ENCODE measurements around the gene TTC3.

DNA sequence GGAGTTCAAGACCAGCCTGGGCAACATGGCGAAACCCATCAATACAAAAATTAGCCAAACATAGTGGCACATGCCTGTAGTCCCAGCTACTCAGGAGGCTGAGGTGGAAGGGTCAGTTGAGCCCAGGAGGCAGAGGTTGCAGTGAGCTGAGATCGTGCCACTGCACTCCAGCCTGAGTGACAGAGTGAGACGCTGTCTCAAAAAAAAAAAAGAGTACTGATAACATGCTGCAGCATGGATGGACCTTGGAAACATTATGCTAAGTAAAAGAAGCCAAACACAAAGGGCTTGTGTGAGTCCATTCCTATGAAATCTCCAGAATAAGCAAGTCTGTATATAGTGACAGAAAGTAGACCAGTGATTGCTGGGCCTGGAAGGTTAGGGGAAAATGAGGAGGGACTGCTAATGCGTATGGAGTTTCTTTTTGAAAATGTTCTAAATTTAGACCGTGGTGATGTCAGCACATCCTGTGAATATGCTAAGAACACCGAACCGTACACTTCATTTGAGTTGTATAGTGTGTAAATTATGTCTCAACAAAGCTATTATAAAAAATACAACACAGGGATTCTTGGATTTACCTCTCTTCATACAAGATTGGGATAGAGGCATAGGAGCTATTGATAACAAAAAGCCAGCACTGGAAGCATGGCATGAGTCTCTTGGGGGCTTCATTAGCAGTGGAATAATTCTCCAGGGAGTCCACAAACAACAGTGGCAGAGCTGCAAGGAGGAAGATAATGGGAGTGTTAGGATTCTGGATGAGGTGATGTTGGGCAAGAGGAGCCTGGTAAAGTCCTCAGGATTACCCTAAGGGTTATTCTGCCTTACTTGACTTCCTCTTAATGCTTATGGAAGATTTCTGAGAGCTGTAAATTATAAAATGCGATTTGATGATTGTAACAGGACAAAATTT lies 73.5 kb downstream of the TTC3 start:
- TF ChIP-seq CTCF (IDR thresholded peaks at IDR 0.05) = no peak
- no peak for TF ChIP-seq TCF7 (CRISPR knock-in tag; IDR thresholded peaks at IDR 0.05; ENCODE audit: low read depth)
- TF ChIP-seq JUN (CRISPR knock-in tag; IDR thresholded peaks at IDR 0.05) = no peak
- TF ChIP-seq ZBTB21 (CRISPR knock-in tag; IDR thresholded peaks at IDR 0.05; ENCODE audit: borderline replicate concordance) = no peak
- no peak for TF ChIP-seq JAZF1 (CRISPR knock-in tag; IDR thresholded peaks at IDR 0.05)

Data from WTC11 (cell line).